ENCODE measurements around the gene SNRPN. TPM values are rescaled to one million over a fixed set of nuclear protein-coding genes. Genes with fewer than 3 reads are reported as not detected.

Gene SNRPN
- total RNA-seq: 100 to 1,000 TPM in 2 of 5 donors, 10 to 100 TPM in 3; 57.4 to 233 (median 90.4) TPM
- polyA plus RNA-seq: 100 to 1,000 TPM in 1 of 3 donors, 10 to 100 TPM in 2; 86.9 to 113 (median 99.4) TPM
- long read RNA-seq, donor 1, transcript SNRPN-202 (10 exons, 1,528 nt): major isoform, 8 of 26 reads
- long read RNA-seq, donor 1, partial matches to known transcripts: 16 of 26 reads
- long read RNA-seq, donor 1, other reads (novel, unspliced or antisense): 0 of 26 reads
- long read RNA-seq, donor 2, transcript SNRPN-202 (10 exons, 1,528 nt): major isoform, 15 of 26 reads
- long read RNA-seq, donor 2, partial matches to known transcripts: 10 of 26 reads
- long read RNA-seq, donor 2, other reads (novel, unspliced or antisense): 0 of 26 reads
- long read RNA-seq, donor 3, transcript SNRPN-202 (10 exons, 1,528 nt): major isoform, 20 of 36 reads
- long read RNA-seq, donor 3, partial matches to known transcripts: 16 of 36 reads
- long read RNA-seq, donor 3, other reads (novel, unspliced or antisense): 0 of 36 reads
- long read RNA-seq, donor 4: 0 reads
- long read RNA-seq, donor 5, transcript SNRPN-202 (10 exons, 1,528 nt): major isoform, 36 of 51 reads
- long read RNA-seq, donor 5, partial matches to known transcripts: 14 of 51 reads
- long read RNA-seq, donor 5, other reads (novel, unspliced or antisense): 0 of 51 reads
- long read RNA-seq, donor 6, transcript SNRPN-202 (10 exons, 1,528 nt): major isoform, 50 of 102 reads
- long read RNA-seq, donor 6, partial matches to known transcripts: 43 of 102 reads
- long read RNA-seq, donor 6, other reads (novel, unspliced or antisense): 5 of 102 reads
- long read RNA-seq, donor 7, transcript SNRPN-202 (10 exons, 1,528 nt): major isoform, 34 of 58 reads
- long read RNA-seq, donor 7, partial matches to known transcripts: 23 of 58 reads
- long read RNA-seq, donor 7, other reads (novel, unspliced or antisense): 0 of 58 reads
- long read RNA-seq, donor 8, transcript SNRPN-202 (10 exons, 1,528 nt): major isoform, 28 of 54 reads
- long read RNA-seq, donor 8, partial matches to known transcripts: 26 of 54 reads
- long read RNA-seq, donor 8, other reads (novel, unspliced or antisense): 0 of 54 reads
- long read RNA-seq, donor 9, transcript SNRPN-202 (10 exons, 1,528 nt): major isoform, 23 of 56 reads
- long read RNA-seq, donor 9, partial matches to known transcripts: 32 of 56 reads
- long read RNA-seq, donor 9, other reads (novel, unspliced or antisense): 0 of 56 reads
- long read RNA-seq, donor 10, transcript SNRPN-202 (10 exons, 1,528 nt): major isoform, 8 of 15 reads
- long read RNA-seq, donor 10, partial matches to known transcripts: 7 of 15 reads
- long read RNA-seq, donor 10, other reads (novel, unspliced or antisense): 0 of 15 reads

DNA sequence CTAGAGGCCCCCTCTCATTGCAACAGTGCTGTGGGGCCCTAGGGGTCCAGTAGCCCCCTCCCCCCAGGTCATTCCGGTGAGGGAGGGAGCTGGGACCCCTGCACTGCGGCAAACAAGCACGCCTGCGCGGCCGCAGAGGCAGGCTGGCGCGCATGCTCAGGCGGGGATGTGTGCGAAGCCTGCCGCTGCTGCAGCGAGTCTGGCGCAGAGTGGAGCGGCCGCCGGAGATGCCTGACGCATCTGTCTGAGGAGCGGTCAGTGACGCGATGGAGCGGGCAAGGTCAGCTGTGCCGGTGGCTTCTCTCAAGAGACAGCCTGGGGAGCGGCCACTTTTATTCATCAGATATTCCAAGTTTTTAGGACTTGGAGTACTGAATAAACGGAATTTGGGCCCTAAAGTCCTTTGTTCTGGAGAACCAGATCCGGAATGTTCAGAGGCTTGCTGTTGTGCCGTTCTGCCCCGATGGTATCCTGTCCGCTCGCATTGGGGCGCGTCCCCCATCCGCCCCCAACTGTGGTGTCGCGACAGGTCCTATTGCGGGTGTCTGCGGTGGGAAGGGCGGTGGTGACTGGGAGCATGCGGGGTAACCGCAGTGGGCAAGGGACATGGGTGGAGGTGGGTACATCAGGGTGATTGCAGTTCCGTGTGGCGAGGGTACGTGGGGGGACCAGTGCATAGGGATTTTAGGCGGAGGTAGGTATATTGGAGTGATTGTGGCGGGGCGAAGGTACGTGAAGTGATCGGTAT, at the start of gene SNRPN, which contains the start of gene SNURF:
TSS of gene SNRPN (plus strand) at position 205 of the 748 bp plus-strand sequence. CDS start 19,467 bp downstream, outside the sequence.
TSS of gene SNURF (plus strand) at position 205 of the 748 bp plus-strand sequence. CDS start at position 267, 62 bp downstream.
- DNase-seq: peak; percentile 77 to 90
- WGBS, 5 donors: 35 to 56% (median 49%) methylated on average over 38 to 47 of the region's 47 CpGs
- no peaks in the 10 kb centered on the region for H3K27me3 ChIP-seq
- H3K27ac ChIP-seq: peak within 1 kb of the TSS; percentile 85 to 96 (median 90)
- peak in 2 of 4 donors; percentile 49 to 56 for TF ChIP-seq POLR2A (IDR thresholded peaks at IDR 0.05)
- no peak for TF ChIP-seq CTCF (IDR thresholded peaks at IDR 0.05)
- TF ChIP-seq POLR2AphosphoS5 (IDR thresholded peaks at IDR 0.05): peak; percentile 77 to 97 (median 96)
- no peak for TF ChIP-seq EP300 (IDR thresholded peaks at IDR 0.05)
- peaks cover 0 to 10% (median 0%) of the 10 kb centered on the region in 4 donors for H3K36me3 ChIP-seq
- H3K9me3 ChIP-seq: peaks cover 0 to 31% (median 15%) of the 10 kb centered on the region in 4 donors
- peaks cover 0 to 5% (median 2%) of the 10 kb centered on the region in 4 donors for H3K4me1 ChIP-seq
- intact Hi-C loops (cut with DNase I; ENCODE audit: low total_unique reads): no loop called here
- H3K4me3 ChIP-seq: peak within 1 kb of the TSS; percentile 65 to 68 (median 66)

GRCh38 chr15:24916305-24917009, 38.3 kb upstream of the SNRPN start:
- no peak overlapping the region for H3K27ac ChIP-seq
- intact Hi-C loops (cut with DNase I; ENCODE audit: low total_unique reads): no loop called here
- WGBS, 5 donors: 62 to 78% (median 74%) methylated on average over 8 of the region's 8 CpGs
- TF ChIP-seq CTCF (IDR thresholded peaks at IDR 0.05): no peak
- no peak for TF ChIP-seq POLR2A (IDR thresholded peaks at IDR 0.05)
- TF ChIP-seq POLR2AphosphoS5 (IDR thresholded peaks at IDR 0.05): no peak
- TF ChIP-seq EP300 (IDR thresholded peaks at IDR 0.05): no peak
- no peaks in the 10 kb centered on the region for H3K4me1 ChIP-seq
- no peaks in the 10 kb centered on the region for H3K27me3 ChIP-seq
- no peaks in the 10 kb centered on the region for H3K36me3 ChIP-seq
- DNase-seq: no peak
- H3K9me3 ChIP-seq: peaks cover 0 to 52% (median 23%) of the 10 kb centered on the region in 4 donors
- no peak overlapping the region for H3K4me3 ChIP-seq

DNA sequence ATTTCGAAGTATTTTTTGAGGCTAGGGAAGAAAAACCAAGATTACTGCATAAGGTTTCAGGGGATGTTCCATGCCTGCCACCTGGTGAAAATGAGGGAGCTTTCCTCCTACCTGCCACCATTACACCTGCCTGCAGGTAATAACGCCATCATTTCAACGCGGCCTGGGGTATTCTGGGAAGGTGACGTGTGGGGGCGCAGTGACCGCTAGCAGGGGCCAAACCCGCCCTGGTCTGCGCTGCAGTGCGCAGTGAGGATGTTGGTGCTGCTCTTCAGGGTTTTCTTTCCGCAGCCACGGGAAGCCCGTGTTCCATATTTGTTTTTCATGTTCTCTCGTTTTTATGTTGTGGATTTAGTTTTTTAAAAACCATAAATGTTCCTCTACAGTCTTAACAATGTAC, 37.4 kb upstream of the SNRPN start:
- no peak for TF ChIP-seq POLR2AphosphoS5 (IDR thresholded peaks at IDR 0.05)
- TF ChIP-seq EP300 (IDR thresholded peaks at IDR 0.05): no peak
- no peak for TF ChIP-seq POLR2A (IDR thresholded peaks at IDR 0.05)
- no peak for TF ChIP-seq CTCF (IDR thresholded peaks at IDR 0.05)
- H3K4me3 ChIP-seq: no peak overlapping the region
- no peaks in the 10 kb centered on the region for H3K36me3 ChIP-seq
- H3K27me3 ChIP-seq: no peaks in the 10 kb centered on the region
- whole genome bisulfite sequencing, 5 donors: 87 to 94% (median 90%) methylated on average over 14 of the region's 14 CpGs
- H3K4me1 ChIP-seq: no peaks in the 10 kb centered on the region
- H3K9me3 ChIP-seq: peaks cover 0 to 47% (median 20%) of the 10 kb centered on the region in 4 donors
- no peak for DNase-seq
- intact Hi-C loops (cut with DNase I; ENCODE audit: low total_unique reads): no loop called here
- H3K27ac ChIP-seq: no peak overlapping the region

Measured in stomach (tissue), 19 donors.